Sigmoid colon (tissue), 7 donors: ENCODE measurements around the gene ARL9. TPM values are rescaled to one million over a fixed set of nuclear protein-coding genes. Genes with fewer than 3 reads are reported as not detected.

Source experiments
- DNase-seq: peaks from one replicate; pipeline ENCODE4 v3.0.0-alpha.2; 2019
- H3K27ac ChIP-seq, 4 donors: fragments of 200-600 bp; sonication (generic); one replicate each; pipeline ENCODE4 v1.5.1; 2016 to 2019; ENCODE audit warnings: mild to moderate bottlenecking in 1 of 4
- H3K27me3 ChIP-seq, 3 donors: fragments of 200-600 bp; sonication (generic); one replicate each; pipeline ENCODE4 v1.5.1; 2019; ENCODE audit warnings: mild to moderate bottlenecking in 1 of 3
- H3K36me3 ChIP-seq, 4 donors: fragments of 200-600 bp; sonication (generic); one replicate each; pipeline ENCODE4 v1.5.1; 2016 to 2019
- H3K4me1 ChIP-seq, 4 donors: fragments of 200-600 bp; sonication (generic); one replicate each; pipeline ENCODE4 v1.5.1; 2017 to 2019
- H3K4me3 ChIP-seq, 4 donors: fragments of 200-600 bp; sonication (generic); one replicate each; pipeline ENCODE4 v1.5.1; 2017 to 2019; ENCODE audit warnings: mild to moderate bottlenecking in 2 of 4, moderate library complexity in 1 of 4
- H3K9me3 ChIP-seq, 4 donors: fragments of 200-600 bp in 3 of 4; sonication (generic) in 3 of 4; one replicate each; pipeline versions ENCODE4 v1.5.1 to v1.6.1; 2013 to 2019
- EP300 ChIP-seq, 4 donors: sonication (generic); formaldehyde crosslinking; IDR thresholded peaks; one replicate each; pipeline ENCODE4 v1.6.1; 2017; ENCODE audit warnings: antibody characterized with exemption in 4 of 4
- POLR2A ChIP-seq, 2 donors: fragments of 450-650 bp; IDR thresholded peaks; one replicate each; pipeline ENCODE4 v1.6.1; 2016; ENCODE audit warnings: antibody characterized with exemption in 2 of 2, mild to moderate bottlenecking in 2 of 2, moderate library complexity in 2 of 2
- POLR2AphosphoS5 ChIP-seq, 4 donors: sonication (generic); formaldehyde crosslinking; IDR thresholded peaks; one replicate each; pipeline ENCODE4 v1.6.1; 2017; ENCODE audit warnings: antibody characterized with exemption in 4 of 4
- WGBS, 2 donors: extraction: QIAGEN DNeasy Blood & Tissue Kit; methylation state at CpG; one replicate each; pipeline ENCODE4 v1.1.7; 2013; 5-methylcytosine and 5-hydroxymethylcytosine counted together
- intact Hi-C: fragments of 100-400 bp; cut with DNase I; formaldehyde crosslinking; loops from one replicate; pipeline ENCODE4 v1.15.1; 2023
- polyA plus RNA-seq, 3 donors: library from polyadenylated mRNA; stranded (reverse); fragments of 200-250 nt; gene quantifications; one replicate each; pipeline ENCODE4 v1.2.3, GENCODE V29; 2013
- total RNA-seq, 4 donors: library from RNA; depleted of rRNA; stranded (reverse); fragments of >200 nt; gene quantifications; one replicate each; pipeline ENCODE4 v1.1.0, GENCODE V29; 2016
- TF ChIP-seq, protein P1 (sequence below), 4 experiments: fragments of 450-650 bp in 3 of 4; fragments of 200-600 bp in 1 of 4; IDR thresholded peaks; one replicate each; pipeline ENCODE4 v1.5.1; 2016 to 2019; ENCODE audit warnings: antibody characterized with exemption in 4 of 4, mild to moderate bottlenecking in 3 of 4, moderate library complexity in 2 of 4
- donor health status: healthy with polysubstance abuse.
- donor health status: Bipolar disorder and iron deficiency.
- donor health status: healthy.

Gene ARL9
- total and polyA plus RNA-seq, 7 donors, result 0.47 to 1.1 (median 0.60) TPM; not detected in 3

DNA sequence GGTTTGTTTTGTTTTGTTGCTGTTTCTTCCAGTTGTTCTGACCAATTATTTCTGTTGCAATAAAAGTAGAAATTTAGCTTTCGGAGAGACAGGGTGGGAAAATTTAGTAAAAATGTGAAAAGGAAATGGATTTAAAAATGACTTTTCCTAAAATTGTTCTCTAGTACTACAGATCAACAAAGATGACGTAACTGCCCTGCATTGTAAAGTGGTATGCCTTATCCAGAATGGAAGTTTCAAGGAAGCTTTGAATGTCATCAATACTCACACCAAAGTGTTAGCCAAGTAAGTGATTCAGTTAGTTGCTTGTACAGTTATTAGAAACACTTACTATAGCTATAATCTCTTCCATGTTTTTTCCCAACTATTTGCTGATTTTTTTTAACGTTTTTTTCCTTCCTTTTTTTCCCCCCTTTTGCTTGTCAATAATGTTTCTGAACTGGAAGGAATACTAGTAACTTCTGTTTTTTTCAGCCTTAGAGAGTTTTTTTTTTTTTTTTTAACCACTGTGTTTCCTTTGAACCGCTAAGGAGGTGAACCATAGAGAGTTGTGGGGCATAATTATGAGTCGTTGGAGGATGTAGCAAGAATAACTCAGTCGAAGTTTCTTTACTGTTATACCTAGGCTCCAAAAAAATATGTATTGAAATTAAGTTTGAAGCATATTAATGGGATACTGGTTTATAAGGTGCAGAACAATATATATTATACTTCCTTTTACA is 35.9 kb upstream of the ARL9 start:
- Histone ChIP-seq H3K27me3 (no peaks in the 10 kb centered on the region), H3K4me3 (no peak overlapping the region), H3K4me1 (peaks cover 0 to 44% (median 33%) of the 10 kb centered on the region in 4 donors), H3K27ac (no peak overlapping the region), H3K36me3 (peaks cover 3 to 45% (median 21%) of the 10 kb centered on the region in 4 donors), H3K9me3 (no peaks in the 10 kb centered on the region)
- intact Hi-C loops, result loop anchor here (2.0 to 5.0 kb wide), 3 partner anchors 35 to 45 kb away; partner anchors contain the start of genes ARL9 and PPAT
- DNase-seq, result no peak
- TF ChIP-seq, protein P1, sequence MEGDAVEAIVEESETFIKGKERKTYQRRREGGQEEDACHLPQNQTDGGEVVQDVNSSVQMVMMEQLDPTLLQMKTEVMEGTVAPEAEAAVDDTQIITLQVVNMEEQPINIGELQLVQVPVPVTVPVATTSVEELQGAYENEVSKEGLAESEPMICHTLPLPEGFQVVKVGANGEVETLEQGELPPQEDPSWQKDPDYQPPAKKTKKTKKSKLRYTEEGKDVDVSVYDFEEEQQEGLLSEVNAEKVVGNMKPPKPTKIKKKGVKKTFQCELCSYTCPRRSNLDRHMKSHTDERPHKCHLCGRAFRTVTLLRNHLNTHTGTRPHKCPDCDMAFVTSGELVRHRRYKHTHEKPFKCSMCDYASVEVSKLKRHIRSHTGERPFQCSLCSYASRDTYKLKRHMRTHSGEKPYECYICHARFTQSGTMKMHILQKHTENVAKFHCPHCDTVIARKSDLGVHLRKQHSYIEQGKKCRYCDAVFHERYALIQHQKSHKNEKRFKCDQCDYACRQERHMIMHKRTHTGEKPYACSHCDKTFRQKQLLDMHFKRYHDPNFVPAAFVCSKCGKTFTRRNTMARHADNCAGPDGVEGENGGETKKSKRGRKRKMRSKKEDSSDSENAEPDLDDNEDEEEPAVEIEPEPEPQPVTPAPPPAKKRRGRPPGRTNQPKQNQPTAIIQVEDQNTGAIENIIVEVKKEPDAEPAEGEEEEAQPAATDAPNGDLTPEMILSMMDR (IDR thresholded peaks at IDR 0.05), result no peak
- TF ChIP-seq EP300 (IDR thresholded peaks at IDR 0.05) (no peak), POLR2AphosphoS5 (IDR thresholded peaks at IDR 0.05) (no peak), POLR2A (IDR thresholded peaks at IDR 0.05) (no peak)
- 58 to 76% methylated on average over 6 of the region's 6 CpGs for WGBS, 2 donors

DNA sequence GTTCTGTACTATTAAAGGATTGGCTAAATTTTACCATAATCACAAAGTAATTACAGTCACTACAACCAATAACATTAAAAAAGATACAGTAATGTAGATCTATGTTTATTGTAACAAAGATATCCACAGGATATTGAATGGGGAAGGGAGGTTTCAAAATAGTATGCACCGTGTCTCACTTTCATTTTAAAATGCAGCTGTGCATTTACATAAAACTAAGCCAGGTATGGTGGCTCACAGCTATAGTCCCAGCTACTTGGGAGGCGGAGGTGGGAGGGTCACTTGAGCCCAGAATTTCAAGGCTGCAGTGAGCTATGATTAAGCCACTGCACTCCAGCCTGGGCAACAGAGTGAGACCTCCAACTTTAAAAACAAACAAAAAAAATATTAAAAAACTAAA is 29.7 kb upstream of the ARL9 start:
- TF ChIP-seq EP300 (IDR thresholded peaks at IDR 0.05), result no peak
- Histone ChIP-seq H3K4me3 (no peak overlapping the region), H3K9me3 (no peaks in the 10 kb centered on the region), H3K27me3 (no peaks in the 10 kb centered on the region), H3K27ac (no peak overlapping the region), H3K36me3 (peaks cover 3 to 100% (median 38%) of the 10 kb centered on the region in 4 donors), H3K4me1 (no peaks in the 10 kb centered on the region)
- intact Hi-C loops, result no loop called here
- 86 to 91% methylated on average over 2 of the region's 2 CpGs for WGBS, 2 donors
- DNase-seq, result no peak

DNA sequence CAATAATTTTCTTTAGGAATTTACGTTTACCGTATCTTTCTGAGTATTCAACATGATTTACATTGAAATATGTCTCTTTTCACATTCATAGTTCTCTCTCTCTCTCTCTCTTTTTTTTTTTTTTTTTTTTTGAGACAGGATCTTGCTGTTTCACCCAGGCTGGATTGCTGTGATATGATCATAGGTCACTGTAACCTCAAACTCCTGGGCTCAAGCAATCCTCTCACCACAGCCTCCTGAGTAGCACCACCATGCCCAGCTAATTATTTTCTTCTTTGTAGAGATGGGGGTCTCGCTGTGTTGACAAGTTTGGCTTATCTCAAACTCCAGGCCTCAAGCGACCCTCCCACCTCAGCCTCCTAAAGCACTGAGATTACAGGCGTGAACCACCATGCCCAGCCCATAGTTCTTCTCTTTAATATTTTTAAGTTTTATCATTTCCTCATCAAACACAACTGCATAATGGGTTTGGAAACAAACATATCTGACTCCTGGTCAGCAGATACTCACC is 28.3 kb upstream of the ARL9 start:
- Histone ChIP-seq H3K4me3 (no peak overlapping the region), H3K36me3 (peaks cover 3 to 100% (median 31%) of the 10 kb centered on the region in 4 donors), H3K27me3 (no peaks in the 10 kb centered on the region), H3K9me3 (no peaks in the 10 kb centered on the region), H3K4me1 (no peaks in the 10 kb centered on the region), H3K27ac (no peak overlapping the region)
- 95 to 97% methylated on average over 5 of the region's 5 CpGs for WGBS, 2 donors
- TF ChIP-seq, protein P1 (IDR thresholded peaks at IDR 0.05), result no peak
- TF ChIP-seq POLR2A (IDR thresholded peaks at IDR 0.05) (no peak), EP300 (IDR thresholded peaks at IDR 0.05) (no peak), POLR2AphosphoS5 (IDR thresholded peaks at IDR 0.05) (no peak)
- DNase-seq, result no peak
- intact Hi-C loops, result no loop called here

DNA sequence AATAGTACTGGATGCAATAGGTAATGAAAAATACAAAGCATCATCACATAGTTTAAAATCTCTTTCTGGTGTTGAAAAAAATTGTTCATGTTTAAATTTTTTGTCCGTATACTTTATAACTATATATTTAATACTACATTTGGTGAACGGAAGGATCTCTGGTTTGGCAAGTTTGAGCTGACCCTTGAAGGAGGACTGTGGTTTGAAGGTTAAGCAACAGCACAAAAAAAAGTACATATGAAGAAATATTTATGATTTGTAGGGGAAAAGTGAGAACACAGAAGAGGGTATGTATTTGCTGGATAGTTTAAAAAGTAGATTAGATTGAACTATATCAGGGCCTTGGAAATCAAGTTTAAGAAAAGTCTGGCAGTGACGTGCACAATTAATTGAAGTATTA is 24.9 kb upstream of the ARL9 start:
- 93% methylated on average over 3 of the region's 3 CpGs for WGBS, 2 donors
- peaks cover 9 to 100% (median 28%) of the 10 kb centered on the region in 4 donors for H3K36me3 ChIP-seq
- no peaks in the 10 kb centered on the region for H3K27me3 ChIP-seq
- TF ChIP-seq, protein P1 (IDR thresholded peaks at IDR 0.05), result no peak
- no peak for TF ChIP-seq EP300 (IDR thresholded peaks at IDR 0.05)
- TF ChIP-seq POLR2A (IDR thresholded peaks at IDR 0.05), result no peak
- TF ChIP-seq POLR2AphosphoS5 (IDR thresholded peaks at IDR 0.05), result no peak
- intact Hi-C loops, result no loop called here
- no peak for DNase-seq
- no peak overlapping the region for H3K4me3 ChIP-seq
- H3K4me1 ChIP-seq, result no peaks in the 10 kb centered on the region
- no peak overlapping the region for H3K27ac ChIP-seq
- no peaks in the 10 kb centered on the region for H3K9me3 ChIP-seq

DNA sequence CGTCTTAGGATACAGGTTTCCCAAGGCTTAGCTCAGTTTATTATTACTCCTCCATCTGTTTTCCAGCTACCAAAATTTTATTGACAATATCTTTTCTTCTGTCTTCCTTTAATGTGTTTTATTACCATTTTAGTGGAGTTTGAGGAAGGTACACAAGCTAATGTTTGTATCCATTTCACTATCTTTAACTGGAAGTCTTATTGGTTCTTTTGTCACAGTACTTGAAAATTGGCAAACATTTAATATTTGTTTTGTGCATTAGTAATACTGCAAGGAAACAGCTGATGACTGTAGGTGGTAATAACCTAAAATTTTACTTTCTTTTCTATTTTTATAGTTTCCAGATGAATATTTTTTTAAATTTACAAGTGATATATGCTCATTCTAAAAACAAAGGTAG is 9.3 kb upstream of the ARL9 start:
- WGBS, 2 donors, result 96 to 100% methylated on average over 1 of the region's 1 CpG
- peaks cover 0 to 98% (median 18%) of the 10 kb centered on the region in 4 donors for H3K36me3 ChIP-seq
- intact Hi-C loops, result no loop called here

More for the DNA sequence above, 9.3 kb upstream of the ARL9 start:
- Histone ChIP-seq H3K9me3 (no peaks in the 10 kb centered on the region), H3K27me3 (no peaks in the 10 kb centered on the region), H3K4me1 (no peaks in the 10 kb centered on the region), H3K27ac (no peak overlapping the region), H3K4me3 (no peak overlapping the region)
- DNase-seq, result no peak
- no peak for TF ChIP-seq POLR2A (IDR thresholded peaks at IDR 0.05)
- TF ChIP-seq, protein P1 (IDR thresholded peaks at IDR 0.05), result no peak
- TF ChIP-seq POLR2AphosphoS5 (IDR thresholded peaks at IDR 0.05), result no peak
- no peak for TF ChIP-seq EP300 (IDR thresholded peaks at IDR 0.05)
